PC-3 (cell line): ENCODE data around the gene RPL31. TPM values are rescaled to one million over a fixed set of nuclear protein-coding genes. Genes with fewer than 3 reads are reported as not detected.

ENCODE experiments used
- ATAC-seq: fragments of 200-7000 bp; cut with Tn5 transposase; 2 replicates; pipeline ENCODE4 v1.9.1; 2020; ENCODE audit warnings: mild to moderate bottlenecking, moderate library complexity
- BruUV-seq: library from RNA; stranded (reverse); fragments of 400-500 nt; replicated peaks from 2 replicates; lab custom pipeline; 2021; lab: Mats Ljungman, UMichigan
- CTCF ChIA-PET: fragments of 300-600 bp; sonication (Branson Sonifier 250); formaldehyde crosslinking; loops from one replicate; lab custom pipeline; 2022; ENCODE audit warnings: antibody characterized with exemption; lab: Charles Lee
- POLR2A ChIA-PET: fragments of 300-600 bp; sonication (Branson Sonifier 250); formaldehyde crosslinking; loops from one replicate; lab custom pipeline; 2022; ENCODE audit warnings: antibody characterized with exemption; ENCODE audit not compliant: unreplicated experiment; lab: Charles Lee
- DNase-seq: peaks from one replicate; pipeline ENCODE4 v3.0.0-alpha.2; 2015
- H2AFZ ChIP-seq: fragments of 300-600 bp; sonication (generic); 2 replicates; pipeline ENCODE4 v1.6.0; 2016; ENCODE audit warnings: antibody characterized with exemption, low read length
- H3F3A ChIP-seq: fragments of 300-600 bp; sonication (generic); one replicate; pipeline ENCODE4 v1.6.0; 2017; ENCODE audit warnings: antibody characterized with exemption, low read length, control low read depth, mild to moderate bottlenecking; ENCODE audit not compliant: unreplicated experiment
- H3K27ac ChIP-seq: fragments of 300-600 bp; sonication (generic); 2 replicates; pipeline ENCODE4 v1.5.1; 2016; ENCODE audit warnings: mild to moderate bottlenecking, low read length
- H3K27me3 ChIP-seq: fragments of 300-600 bp; sonication (generic); 2 replicates; pipeline ENCODE4 v1.6.1; 2016; ENCODE audit warnings: low read length, mixed read lengths
- H3K36me3 ChIP-seq: fragments of 300-600 bp; sonication (generic); 2 replicates; pipeline ENCODE4 v1.6.1; 2016; ENCODE audit warnings: low read depth, mixed run types, low read length, mixed read lengths
- H3K4me1 ChIP-seq: fragments of 300-600 bp; sonication (generic); 2 replicates; pipeline ENCODE4 v1.5.1; 2016; ENCODE audit warnings: low read length; ENCODE audit not compliant: insufficient read depth
- H3K4me2 ChIP-seq: fragments of 300-600 bp; sonication (generic); 2 replicates; pipeline ENCODE4 v1.6.0; 2016; ENCODE audit warnings: low read length
- H3K4me3 ChIP-seq: fragments of 300-600 bp; sonication (generic); 2 replicates; pipeline ENCODE4 v1.5.1; 2016; ENCODE audit warnings: mild to moderate bottlenecking, low read length, mixed read lengths
- H3K79me2 ChIP-seq: fragments of 300-600 bp; sonication (generic); 2 replicates; pipeline ENCODE4 v1.6.1; 2017; ENCODE audit warnings: low read length, mixed read lengths
- H3K9ac ChIP-seq: fragments of 300-600 bp; sonication (generic); 2 replicates; pipeline ENCODE4 v1.6.0; 2016; ENCODE audit warnings: mild to moderate bottlenecking, low read length
- H3K9me2 ChIP-seq: fragments of 300-600 bp; sonication (generic); replicated peaks from 2 replicates; pipeline ENCODE4 v1.6.1; 2016; ENCODE audit warnings: mixed run types, low read length, mixed read lengths
- H3K9me3 ChIP-seq: fragments of 300-600 bp; sonication (generic); 2 replicates; pipeline ENCODE4 v1.6.1; 2016; ENCODE audit warnings: low read length, mixed read lengths
- H4K20me1 ChIP-seq: fragments of 300-600 bp; sonication (generic); 2 replicates; pipeline ENCODE4 v1.6.1; 2016; ENCODE audit warnings: low read length, mixed read lengths
- CTCF ChIP-seq: fragments of 300-600 bp; sonication (generic); conservative IDR thresholded peaks from 2 replicates; pipeline ENCODE4 v1.5.1; 2017; ENCODE audit warnings: antibody characterized with exemption, low read depth, mild to moderate bottlenecking, low read length
- EZH2 ChIP-seq: fragments of 300-600 bp; sonication (generic); IDR thresholded peaks from one replicate; pipeline ENCODE4 v1.6.1; 2017; ENCODE audit warnings: antibody characterized with exemption, mild to moderate bottlenecking, low read length; ENCODE audit not compliant: unreplicated experiment
- EZH2phosphoT487 ChIP-seq: fragments of 300-600 bp; sonication (generic); IDR thresholded peaks from 2 replicates; pipeline ENCODE4 v1.6.1; 2018; ENCODE audit warnings: mild to moderate bottlenecking, antibody characterized with exemption, low read length, borderline replicate concordance
- intact Hi-C: fragments of 100-400 bp; cut with micrococcal nuclease; formaldehyde crosslinking; loops from 2 replicates; pipeline ENCODE4 v1.9.0; 2023
- total RNA-seq: library from RNA; depleted of rRNA; stranded (reverse); fragments of >200 nt; gene quantifications from 2 replicates; pipeline ENCODE4 v1.2.3, GENCODE V29; 2014

The RPL31 gene
- total RNA-seq, 1 experiment from 2014 or later, result 756 TPM

- no TSS peak for BruUV-seq
- H3K27ac ChIP-seq, result no peak overlapping the region
Observed at GRCh38 chr2:101018934-101019333, 16.8 kb downstream of the RPL31 start.

GRCh38 chr2:101022221-101022620, 20.1 kb downstream of the RPL31 start:
- H4K20me1 ChIP-seq, result no peaks in the 10 kb centered on the region
- H3K27ac ChIP-seq, result no peak overlapping the region
- CTCF ChIA-PET, result no interaction called here
- DNase-seq, result no peak
- H3K36me3 ChIP-seq, result peaks cover 53% of the 10 kb centered on the region
- intact Hi-C loops, result no loop called here
- TF ChIP-seq EZH2phosphoT487, result no peak
- no peak for TF ChIP-seq EZH2
- no peak for TF ChIP-seq CTCF
- no peak overlapping the region for H3K9ac ChIP-seq
- no peak overlapping the region for H3K4me3 ChIP-seq
- H3K4me1 ChIP-seq, result no peaks in the 10 kb centered on the region
- no peak overlapping the region for H3K4me2 ChIP-seq
- POLR2A ChIA-PET, result no interaction called here
- H3K79me2 ChIP-seq, result no peaks in the 10 kb centered on the region
- BruUV-seq, result no TSS peak
- no peaks in the 10 kb centered on the region for H3K9me3 ChIP-seq
- no peaks in the 10 kb centered on the region for H3F3A ChIP-seq
- no peaks in the 10 kb centered on the region for H3K27me3 ChIP-seq
- H2AFZ ChIP-seq, result no peak overlapping the region
- no peaks in the 10 kb centered on the region for H3K9me2 ChIP-seq
- ATAC-seq, result no peak

More at GRCh38 chr2:101018934-101019333, 16.8 kb downstream of the RPL31 start:
- Histone ChIP-seq H3K79me2 (no peaks in the 10 kb centered on the region), H3K9me2 (no peaks in the 10 kb centered on the region), H3K4me2 (no peak overlapping the region), H3K9ac (no peak overlapping the region), H2AFZ (no peak overlapping the region), H3K4me3 (no peak overlapping the region), H3K4me1 (no peaks in the 10 kb centered on the region), H3K9me3 (no peaks in the 10 kb centered on the region), H3K27me3 (no peaks in the 10 kb centered on the region), H4K20me1 (no peaks in the 10 kb centered on the region), H3F3A (no peaks in the 10 kb centered on the region), H3K36me3 (peaks cover 47% of the 10 kb centered on the region)
- ATAC-seq (no peak), DNase-seq (no peak)
- TF ChIP-seq EZH2 (no peak), CTCF (no peak), EZH2phosphoT487 (no peak)
- intact Hi-C loops, result no loop called here
- ChIA-PET POLR2A (no interaction called here), CTCF (no interaction called here)

- Histone ChIP-seq H3F3A (no peaks in the 10 kb centered on the region), H3K4me2 (no peak overlapping the region), H2AFZ (no peak overlapping the region), H3K27ac (no peak overlapping the region), H3K9ac (no peak overlapping the region), H3K27me3 (no peaks in the 10 kb centered on the region), H3K9me3 (no peaks in the 10 kb centered on the region), H4K20me1 (no peaks in the 10 kb centered on the region), H3K9me2 (no peaks in the 10 kb centered on the region), H3K4me3 (no peak overlapping the region), H3K36me3 (peaks cover 47% of the 10 kb centered on the region), H3K79me2 (no peaks in the 10 kb centered on the region), H3K4me1 (no peaks in the 10 kb centered on the region)
- TF ChIP-seq EZH2 (no peak), CTCF (no peak), EZH2phosphoT487 (no peak)
- no peak for DNase-seq
- BruUV-seq, result no TSS peak
- intact Hi-C loops, result no loop called here
- no peak for ATAC-seq
- ChIA-PET POLR2A (no interaction called here), CTCF (no interaction called here)
Observed at GRCh38 chr2:101023327-101024107, 21.4 kb downstream of the RPL31 start.
